NOMO-1 (cell line): ENCODE measurements around the gene SLC35F5.
"Not testable (repeated sequence)": the region's sequence is repeated elsewhere in the genome, so short reads cannot be mapped to it uniquely, and the experiment has no call there.

Source experiments
- DNase-seq, 2 experiments: peaks; one replicate each; lab custom pipeline; 2025; ENCODE audit not compliant: unreplicated experiment in 2 of 2; lab: John Stamatoyannopoulos, UW

SLC35F5 gene

GRCh38 chr2:113756355-113757137 is at the start of gene SLC35F5:
Gene SLC35F5, minus strand, starts transcription at chr2:113756642. Its CDS starts 233 bp downstream, at chr2:113756409.
- peak; percentile 92 to 95 for DNase-seq

GRCh38 chr2:113799375-113799774 is 42.9 kb upstream of the SLC35F5 start:
- peak; percentile 24 to 60 for DNase-seq

GRCh38 chr2:113797237-113797636 is 40.8 kb upstream of the SLC35F5 start:
- no peak for DNase-seq

- DNase-seq, result no peak
Measured at GRCh38 chr2:113796592-113797175, 40.2 kb upstream of the SLC35F5 start.

GRCh38 chr2:113795405-113795920 is 39.0 kb upstream of the SLC35F5 start:
- no peak for DNase-seq

GRCh38 chr2:113791697-113792590 is 35.5 kb upstream of the SLC35F5 start:
- peak in 1 of 2 experiments; percentile 40 for DNase-seq

- no peak for DNase-seq
Measured at GRCh38 chr2:113784823-113785744, 28.6 kb upstream of the SLC35F5 start.

GRCh38 chr2:113780472-113780871 is 24.0 kb upstream of the SLC35F5 start:
- no peak for DNase-seq

- DNase-seq, result no peak
Measured at GRCh38 chr2:113777371-113777770, 20.9 kb upstream of the SLC35F5 start.

GRCh38 chr2:113776949-113777348 is 20.5 kb upstream of the SLC35F5 start:
- DNase-seq, result no peak

- not testable (repeated sequence) for DNase-seq
Measured at GRCh38 chr2:113774616-113775015, 18.2 kb upstream of the SLC35F5 start.

GRCh38 chr2:113770929-113771328 is 14.5 kb upstream of the SLC35F5 start:
- DNase-seq, result no peak

GRCh38 chr2:113769555-113769954 is 13.1 kb upstream of the SLC35F5 start:
- DNase-seq, result no peak

GRCh38 chr2:113768770-113769169 is 12.3 kb upstream of the SLC35F5 start:
- DNase-seq, result no peak

- DNase-seq, result no peak
Measured at GRCh38 chr2:113767811-113768460, 11.5 kb upstream of the SLC35F5 start.

GRCh38 chr2:113765276-113765675 is 8.8 kb upstream of the SLC35F5 start:
- no peak for DNase-seq

- no peak for DNase-seq
Measured at GRCh38 chr2:113762377-113763118, 6.1 kb upstream of the SLC35F5 start.

- DNase-seq, result no peak
Measured at GRCh38 chr2:113760400-113760799, 4.0 kb upstream of the SLC35F5 start.

- peak in 1 of 2 experiments; percentile 44 for DNase-seq
Measured at GRCh38 chr2:113757138-113757657, 756 bp upstream of the SLC35F5 start.
